Pons (tissue), 1 donor: ENCODE measurements around the gene ATP8B1.

Experiments used
- DNase-seq: peaks from one replicate; pipeline ENCODE4 v3.0.0-alpha.2; 2016; ENCODE audit warnings: low spot score

ATP8B1 gene

GRCh38 chr18:57618910-57619309 is 184.2 kb downstream of the ATP8B1 start:
- no peak for DNase-seq

DNA sequence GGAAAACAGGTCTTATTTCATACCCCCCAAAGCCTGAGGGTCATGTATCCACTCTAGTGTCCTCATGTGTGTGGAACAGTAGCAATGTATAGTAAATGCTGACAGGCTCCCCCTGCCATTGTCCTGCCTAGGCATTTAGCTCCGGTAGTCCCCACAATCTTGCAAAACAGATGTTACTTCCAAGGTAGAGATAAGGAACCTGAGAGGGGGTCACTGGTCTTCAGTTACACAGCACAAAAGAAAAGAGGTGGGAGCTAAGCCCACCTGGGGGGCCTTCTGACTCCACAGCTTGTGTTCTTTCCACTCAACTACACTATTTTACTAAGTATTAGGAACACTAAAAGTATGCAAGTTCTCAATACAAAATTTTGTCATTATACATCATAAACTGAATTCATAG is 199.2 kb downstream of the ATP8B1 start:
- no peak for DNase-seq
